ENCODE results near the gene TMCC3. TPM values are rescaled to one million over a fixed set of nuclear protein-coding genes. Genes with fewer than 3 reads are reported as not detected.

TMCC3 gene
- polyA plus RNA-seq, 1 donor from 2014 or later = 1.9 TPM

GRCh38 chr12:94623161-94623920 is 27.0 kb downstream of the TMCC3 start:
- Histone ChIP-seq H2AFZ (ENCODE audit: low read depth, low read length) (no peak overlapping the region), H3K4me2 (ENCODE audit: low read length) (no peak overlapping the region), H4K20me1 (ENCODE audit: insufficient read depth) (no peaks in the 10 kb centered on the region), H3K79me2 (replicated peaks; ENCODE audit: insufficient read depth, low read length) (no peaks in the 10 kb centered on the region), H3K9ac (ENCODE audit: low read length) (no peak overlapping the region), H3K36me3 (ENCODE audit: insufficient read depth, low read length) (no peaks in the 10 kb centered on the region), H3K9me2 (ENCODE audit: insufficient read depth, low read length) (no peaks in the 10 kb centered on the region), H3K27me3 (ENCODE audit: insufficient read depth, low read depth, low read length) (no peaks in the 10 kb centered on the region), H3F3A (ENCODE audit: insufficient read depth, low read length, poor library complexity, severe bottlenecking) (no peaks in the 10 kb centered on the region), H3K27ac (ENCODE audit: low read length) (no peak overlapping the region), H3K4me3 (ENCODE audit: low read length) (no peak overlapping the region), H3K9me3 (ENCODE audit: low read length) (no peaks in the 10 kb centered on the region)
- TF ChIP-seq TAF1 (IDR thresholded peaks at IDR 0.05; ENCODE audit: low read depth) = no peak
- no peak for TF ChIP-seq CTCF (IDR thresholded peaks at IDR 0.05; ENCODE audit: poor library complexity, severe bottlenecking)

- H3K9me3 ChIP-seq (ENCODE audit: low read length) = no peaks in the 10 kb centered on the region
- H3K4me2 ChIP-seq (ENCODE audit: low read length) = no peak overlapping the region
- no peaks in the 10 kb centered on the region for H3F3A ChIP-seq (ENCODE audit: insufficient read depth, low read length, poor library complexity, severe bottlenecking)
- no peaks in the 10 kb centered on the region for H3K36me3 ChIP-seq (ENCODE audit: insufficient read depth, low read length)
- H3K9ac ChIP-seq (ENCODE audit: low read length) = no peak overlapping the region
- no peaks in the 10 kb centered on the region for H3K27me3 ChIP-seq (ENCODE audit: insufficient read depth, low read depth, low read length)
- no peaks in the 10 kb centered on the region for H3K79me2 ChIP-seq (replicated peaks; ENCODE audit: insufficient read depth, low read length)
- H2AFZ ChIP-seq (ENCODE audit: low read depth, low read length) = no peak overlapping the region
- no peaks in the 10 kb centered on the region for H3K9me2 ChIP-seq (ENCODE audit: insufficient read depth, low read length)
- no peaks in the 10 kb centered on the region for H4K20me1 ChIP-seq (ENCODE audit: insufficient read depth)
- H3K27ac ChIP-seq (ENCODE audit: low read length) = no peak overlapping the region
- no peak overlapping the region for H3K4me3 ChIP-seq (ENCODE audit: low read length)
- TF ChIP-seq TAF1 (IDR thresholded peaks at IDR 0.05; ENCODE audit: low read depth) (no peak), RAD21 (conservative IDR thresholded peaks at IDR 0.05) (no peak)
Observed at GRCh38 chr12:94622475-94622874, 27.9 kb downstream of the TMCC3 start.

- Histone ChIP-seq H2AFZ (ENCODE audit: low read depth, low read length) (no peak overlapping the region), H3K27ac (ENCODE audit: low read length) (no peak overlapping the region), H3K4me2 (ENCODE audit: low read length) (no peak overlapping the region)
Observed at GRCh38 chr12:94621662-94622359, 28.5 kb downstream of the TMCC3 start.

More at GRCh38 chr12:94621662-94622359, 28.5 kb downstream of the TMCC3 start:
- H3K79me2 ChIP-seq (replicated peaks; ENCODE audit: insufficient read depth, low read length) = no peaks in the 10 kb centered on the region
- H4K20me1 ChIP-seq (ENCODE audit: insufficient read depth) = no peaks in the 10 kb centered on the region
- H3K36me3 ChIP-seq (ENCODE audit: insufficient read depth, low read length) = no peaks in the 10 kb centered on the region
- no peaks in the 10 kb centered on the region for H3K27me3 ChIP-seq (ENCODE audit: insufficient read depth, low read depth, low read length)
- H3K9ac ChIP-seq (ENCODE audit: low read length) = no peak overlapping the region
- H3K4me3 ChIP-seq (ENCODE audit: low read length) = no peak overlapping the region
- no peaks in the 10 kb centered on the region for H3F3A ChIP-seq (ENCODE audit: insufficient read depth, low read length, poor library complexity, severe bottlenecking)
- H3K9me3 ChIP-seq (ENCODE audit: low read length) = no peaks in the 10 kb centered on the region
- no peaks in the 10 kb centered on the region for H3K9me2 ChIP-seq (ENCODE audit: insufficient read depth, low read length)
- TF ChIP-seq POLR2AphosphoS5 (IDR thresholded peaks at IDR 0.05) (no peak), RAD21 (conservative IDR thresholded peaks at IDR 0.05) (no peak), CTCF (IDR thresholded peaks at IDR 0.05; ENCODE audit: poor library complexity, severe bottlenecking) (no peak), TAF1 (IDR thresholded peaks at IDR 0.05; ENCODE audit: low read depth) (no peak), EZH2 (IDR thresholded peaks at IDR 0.05; ENCODE audit: borderline replicate concordance, insufficient read depth, low read length, poor library complexity, severe bottlenecking) (no peak), SMC3 (conservative IDR thresholded peaks at IDR 0.05; ENCODE audit: poor library complexity) (no peak), MXI1 (conservative IDR thresholded peaks at IDR 0.05; ENCODE audit: poor library complexity, severe bottlenecking) (no peak), EP300 (conservative IDR thresholded peaks at IDR 0.05; ENCODE audit: poor library complexity, severe bottlenecking) (no peak)
- TF ChIP-seq, protein P1, sequence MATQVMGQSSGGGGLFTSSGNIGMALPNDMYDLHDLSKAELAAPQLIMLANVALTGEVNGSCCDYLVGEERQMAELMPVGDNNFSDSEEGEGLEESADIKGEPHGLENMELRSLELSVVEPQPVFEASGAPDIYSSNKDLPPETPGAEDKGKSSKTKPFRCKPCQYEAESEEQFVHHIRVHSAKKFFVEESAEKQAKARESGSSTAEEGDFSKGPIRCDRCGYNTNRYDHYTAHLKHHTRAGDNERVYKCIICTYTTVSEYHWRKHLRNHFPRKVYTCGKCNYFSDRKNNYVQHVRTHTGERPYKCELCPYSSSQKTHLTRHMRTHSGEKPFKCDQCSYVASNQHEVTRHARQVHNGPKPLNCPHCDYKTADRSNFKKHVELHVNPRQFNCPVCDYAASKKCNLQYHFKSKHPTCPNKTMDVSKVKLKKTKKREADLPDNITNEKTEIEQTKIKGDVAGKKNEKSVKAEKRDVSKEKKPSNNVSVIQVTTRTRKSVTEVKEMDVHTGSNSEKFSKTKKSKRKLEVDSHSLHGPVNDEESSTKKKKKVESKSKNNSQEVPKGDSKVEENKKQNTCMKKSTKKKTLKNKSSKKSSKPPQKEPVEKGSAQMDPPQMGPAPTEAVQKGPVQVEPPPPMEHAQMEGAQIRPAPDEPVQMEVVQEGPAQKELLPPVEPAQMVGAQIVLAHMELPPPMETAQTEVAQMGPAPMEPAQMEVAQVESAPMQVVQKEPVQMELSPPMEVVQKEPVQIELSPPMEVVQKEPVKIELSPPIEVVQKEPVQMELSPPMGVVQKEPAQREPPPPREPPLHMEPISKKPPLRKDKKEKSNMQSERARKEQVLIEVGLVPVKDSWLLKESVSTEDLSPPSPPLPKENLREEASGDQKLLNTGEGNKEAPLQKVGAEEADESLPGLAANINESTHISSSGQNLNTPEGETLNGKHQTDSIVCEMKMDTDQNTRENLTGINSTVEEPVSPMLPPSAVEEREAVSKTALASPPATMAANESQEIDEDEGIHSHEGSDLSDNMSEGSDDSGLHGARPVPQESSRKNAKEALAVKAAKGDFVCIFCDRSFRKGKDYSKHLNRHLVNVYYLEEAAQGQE (IDR thresholded peaks at IDR 0.05; ENCODE audit: borderline replicate concordance) = no peak

Data from neural cell (in vitro differentiated cells).